HCT116 (cell line): ENCODE results near the gene SMYD3. TPM values are rescaled to one million over a fixed set of nuclear protein-coding genes. Genes with fewer than 3 reads are reported as not detected.

Experiments
- ATAC-seq: fragments of 200-7000 bp; cut with Tn5 transposase; 2 replicates; pipeline ENCODE4 v1.9.1; 2020; ENCODE audit warnings: mild to moderate bottlenecking, moderate library complexity
- BruUV-seq: library from RNA; stranded (reverse); fragments of 400-500 nt; replicated peaks from 2 replicates; lab custom pipeline; 2021; lab: Mats Ljungman, UMichigan
- CTCF ChIA-PET: fragments of 300-600 bp; sonication (Branson Sonifier 250); formaldehyde crosslinking; loops from one replicate; lab custom pipeline; 2021; ENCODE audit warnings: antibody characterized with exemption; lab: Charles Lee
- POLR2A ChIA-PET: fragments of 300-600, 350-600 bp; sonication (Branson Sonifier 250); formaldehyde crosslinking; loops from one replicate; lab custom pipeline; 2021; ENCODE audit warnings: antibody characterized with exemption; lab: Charles Lee
- RAD21 ChIA-PET, 2 experiments: fragments of 300-600 bp; sonication (Branson Sonifier 250); formaldehyde crosslinking; loops; one replicate each; lab custom pipeline; 2023; ENCODE audit warnings: low total read pairs in 2 of 2; ENCODE audit not compliant: uncharacterized antibody in 2 of 2, unreplicated experiment in 2 of 2, low non-redundant PET in 1 of 2; lab: Charles Lee
- DNase-seq: peaks from one replicate; pipeline ENCODE4 v3.0.0-alpha.2; 2010; ENCODE audit warnings: low read depth, low spot score
- H2AFZ ChIP-seq: fragments of 200-600 bp; shearing (Covaris generic), sonication (generic); 2 replicates; pipeline ENCODE4 v1.6.1; 2017; ENCODE audit warnings: low read depth, mixed run types, mixed read lengths, antibody characterized with exemption, low read length; ENCODE audit not compliant: poor library complexity, severe bottlenecking
- H3K27ac ChIP-seq: 2 replicates; pipeline ENCODE4 v1.5.1; 2012; ENCODE audit warnings: low read depth, low read length
- H3K27me3 ChIP-seq: fragments of 200-600 bp; sonication (generic); 2 replicates; pipeline ENCODE4 v1.6.1; 2016; ENCODE audit warnings: mixed run types, low read length, mixed read lengths; ENCODE audit not compliant: insufficient read depth
- H3K36me3 ChIP-seq, 2 experiments: fragments of 200-500 bp in 1 of 2; fragments of 200-600 bp in 1 of 2; sonication (Bioruptor generic) in 1 of 2; sonication (generic) in 1 of 2; 2 replicates each; pipeline versions ENCODE4 v1.5.1 to v1.6.1; 2014 to 2016; ENCODE audit warnings: low read length in 2 of 2, inconsistent platforms in 1 of 2, mixed read lengths in 1 of 2, mixed run types in 1 of 2; ENCODE audit not compliant: insufficient read depth in 2 of 2, control insufficient read depth in 1 of 2
- H3K4me1 ChIP-seq, 2 experiments: fragments of 200-600 bp in 1 of 2; sonication (generic) in 1 of 2; 2 replicates each; pipeline versions ENCODE4 v1.5.1 to v1.6.1; 2012 to 2017; ENCODE audit warnings: low read length in 2 of 2, inconsistent platforms in 1 of 2, mild to moderate bottlenecking in 1 of 2, mixed read lengths in 1 of 2, mixed run types in 1 of 2, moderate library complexity in 1 of 2; ENCODE audit not compliant: insufficient read depth in 2 of 2, control insufficient read depth in 1 of 2
- H3K4me2 ChIP-seq: fragments of 200-600 bp; sonication (generic); 2 replicates; pipeline ENCODE4 v1.6.1; 2017; ENCODE audit warnings: mixed run types, low read length, mixed read lengths
- H3K4me3 ChIP-seq, 2 experiments: fragments of 200-600 bp in 1 of 2; sonication (generic) in 1 of 2; replicated peaks in 1 of 2; 2 replicates each; pipeline ENCODE4 v1.5.1; 2011 to 2016; ENCODE audit warnings: low read length in 2 of 2, control low read depth in 1 of 2, low read depth in 1 of 2, mild to moderate bottlenecking in 1 of 2, mixed read lengths in 1 of 2, mixed run types in 1 of 2
- H3K79me2 ChIP-seq: fragments of 200-600 bp; sonication (generic); 2 replicates; pipeline ENCODE4 v1.6.1; 2017; ENCODE audit warnings: mild to moderate bottlenecking, mixed run types, low read length, moderate library complexity, mixed read lengths; ENCODE audit not compliant: insufficient read depth
- H3K9ac ChIP-seq: fragments of 200-600 bp; sonication (generic); 2 replicates; pipeline ENCODE4 v1.6.1; 2016; ENCODE audit warnings: low read length, mixed read lengths
- H3K9me2 ChIP-seq: fragments of 200-600 bp; sonication (generic), shearing (Covaris generic); 2 replicates; pipeline ENCODE4 v1.6.1; 2017; ENCODE audit warnings: mixed run types, mild to moderate bottlenecking, moderate library complexity; ENCODE audit not compliant: insufficient read depth
- H3K9me3 ChIP-seq, 2 experiments: fragments of 200-500 bp in 1 of 2; fragments of 200-600 bp in 1 of 2; sonication (Bioruptor generic) in 1 of 2; sonication (generic) in 1 of 2; 2 replicates each; pipeline ENCODE4 v1.6.1; 2014 to 2017; ENCODE audit warnings: low read length in 2 of 2, mixed read lengths in 2 of 2, inconsistent platforms in 1 of 2, low read depth in 1 of 2, mild to moderate bottlenecking in 1 of 2, mixed run types in 1 of 2, moderate library complexity in 1 of 2; ENCODE audit not compliant: control insufficient read depth in 1 of 2, insufficient read depth in 1 of 2
- H4K20me1 ChIP-seq: fragments of 200-600 bp; sonication (generic), shearing (Covaris generic); 2 replicates; pipeline ENCODE4 v1.6.1; 2017; ENCODE audit warnings: mixed run types, mild to moderate bottlenecking, moderate library complexity; ENCODE audit not compliant: insufficient read depth
- CBX3 ChIP-seq: IDR thresholded peaks from 2 replicates; pipeline ENCODE4 v1.6.1; 2012; ENCODE audit warnings: low read depth
- CTCF ChIP-seq, 3 experiments: fragments of 200-600 bp in 1 of 3; sonication (generic) in 1 of 3; IDR thresholded peaks in 2 of 3; conservative IDR thresholded peaks in 1 of 3; 2 replicates each; pipeline ENCODE4 v1.5.1; 2012 to 2017; ENCODE audit warnings: low read depth in 2 of 3, low read length in 2 of 3, antibody characterized with exemption in 1 of 3, borderline replicate concordance in 1 of 3, control low read depth in 1 of 3, mild to moderate bottlenecking in 1 of 3, mixed read lengths in 1 of 3, mixed run types in 1 of 3, moderate library complexity in 1 of 3; ENCODE audit not compliant: insufficient read depth in 1 of 3
- EGR1 ChIP-seq: IDR thresholded peaks from 2 replicates; pipeline ENCODE4 v1.6.1; 2012; ENCODE audit warnings: low read depth
- ELF1 ChIP-seq: IDR thresholded peaks from 2 replicates; pipeline ENCODE4 v1.6.1; 2012; ENCODE audit warnings: low read depth, borderline replicate concordance
- EZH2phosphoT487 ChIP-seq: fragments of 200-600 bp; IDR thresholded peaks from 2 replicates; pipeline ENCODE4 v1.6.1; 2018; ENCODE audit warnings: antibody characterized with exemption, borderline replicate concordance
- FOSL1 ChIP-seq: IDR thresholded peaks from 2 replicates; pipeline ENCODE4 v1.6.1; 2012; ENCODE audit warnings: low read depth
- JUND ChIP-seq: IDR thresholded peaks from 2 replicates; pipeline ENCODE4 v1.6.1; 2012
- POLR2A ChIP-seq: IDR thresholded peaks from 2 replicates; pipeline ENCODE4 v1.7.0; 2011; ENCODE audit warnings: borderline replicate concordance; ENCODE audit not compliant: insufficient read depth, insufficient read length; ENCODE audit errors: extremely low read depth
- RAD21 ChIP-seq: IDR thresholded peaks from 2 replicates; pipeline ENCODE4 v1.6.1; 2012; ENCODE audit warnings: low read depth, mild to moderate bottlenecking
- REST ChIP-seq: IDR thresholded peaks from 2 replicates; pipeline ENCODE4 v1.6.1; 2012; ENCODE audit warnings: low read depth
- SIN3A ChIP-seq: IDR thresholded peaks from 2 replicates; pipeline ENCODE4 v1.6.1; 2012; ENCODE audit warnings: low read depth
- SP1 ChIP-seq: IDR thresholded peaks from 2 replicates; pipeline ENCODE4 v1.6.1; 2012; ENCODE audit warnings: low read depth
- YY1 ChIP-seq: IDR thresholded peaks from 2 replicates; pipeline ENCODE4 v1.6.1; 2011; ENCODE audit warnings: low read length, low read depth, moderate library complexity, mild to moderate bottlenecking; ENCODE audit not compliant: insufficient replicate concordance; ENCODE audit errors: extremely low read depth
- ZFX ChIP-seq: fragments of 450-650 bp; IDR thresholded peaks from 2 replicates; pipeline ENCODE4 v1.6.1; 2017
- ZNF274 ChIP-seq: fragments of 200-500 bp; sonication (Bioruptor generic); IDR thresholded peaks from 2 replicates; pipeline ENCODE4 v1.6.1; 2014; ENCODE audit warnings: mild to moderate bottlenecking, low read depth, low read length, inconsistent platforms
- intact Hi-C: fragments of 100-400 bp; cut with micrococcal nuclease; formaldehyde crosslinking; loops from 2 replicates; pipeline ENCODE4 v1.10.0; 2022
- total RNA-seq: library from RNA; stranded (reverse); gene quantifications from one replicate; pipeline ENCODE4 v1.2.1, GENCODE V29; 2021; ENCODE audit not compliant: unreplicated experiment
- TF ChIP-seq, protein P1 (sequence below): IDR thresholded peaks from 2 replicates; pipeline ENCODE4 v1.6.1; 2012

Gene SMYD3
- total RNA-seq, 1 experiment from 2014 or later, result 33.6 TPM

- no TSS peak for BruUV-seq
- Histone ChIP-seq H3K27me3 (no peaks in the 10 kb centered on the region), H3K79me2 (no peaks in the 10 kb centered on the region), H3K27ac (no peak overlapping the region), H4K20me1 (no peaks in the 10 kb centered on the region), H3K9ac (no peak overlapping the region), H3K4me3 (no peak overlapping the region)
- POLR2A ChIA-PET, result no interaction called here
- intact Hi-C loops, result no loop called here
- ATAC-seq (no peak), DNase-seq (no peak)
- no peak for TF ChIP-seq ELF1
- TF ChIP-seq, protein P1, sequence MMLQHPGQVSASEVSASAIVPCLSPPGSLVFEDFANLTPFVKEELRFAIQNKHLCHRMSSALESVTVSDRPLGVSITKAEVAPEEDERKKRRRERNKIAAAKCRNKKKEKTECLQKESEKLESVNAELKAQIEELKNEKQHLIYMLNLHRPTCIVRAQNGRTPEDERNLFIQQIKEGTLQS, result no peak
- TF ChIP-seq JUND, result no peak
- TF ChIP-seq POLR2A, result no peak
- TF ChIP-seq EZH2phosphoT487, result no peak
- TF ChIP-seq ZFX, result no peak
- no peak for TF ChIP-seq RAD21
- TF ChIP-seq, all 23 proteins: peak for 0
- Histone ChIP-seq H3K4me1 (no peaks in the 10 kb centered on the region), H3K9me3 (no peaks in the 10 kb centered on the region), H3K4me2 (no peak overlapping the region), H3K36me3 (no peaks in the 10 kb centered on the region), H2AFZ (no peak overlapping the region), H3K9me2 (no peaks in the 10 kb centered on the region)
- ChIA-PET RAD21 (no interaction called here), CTCF (no interaction called here)
These were observed 454.5 kb downstream of the SMYD3 start for GRCh38 chr1:246052603-246053002.

DNA sequence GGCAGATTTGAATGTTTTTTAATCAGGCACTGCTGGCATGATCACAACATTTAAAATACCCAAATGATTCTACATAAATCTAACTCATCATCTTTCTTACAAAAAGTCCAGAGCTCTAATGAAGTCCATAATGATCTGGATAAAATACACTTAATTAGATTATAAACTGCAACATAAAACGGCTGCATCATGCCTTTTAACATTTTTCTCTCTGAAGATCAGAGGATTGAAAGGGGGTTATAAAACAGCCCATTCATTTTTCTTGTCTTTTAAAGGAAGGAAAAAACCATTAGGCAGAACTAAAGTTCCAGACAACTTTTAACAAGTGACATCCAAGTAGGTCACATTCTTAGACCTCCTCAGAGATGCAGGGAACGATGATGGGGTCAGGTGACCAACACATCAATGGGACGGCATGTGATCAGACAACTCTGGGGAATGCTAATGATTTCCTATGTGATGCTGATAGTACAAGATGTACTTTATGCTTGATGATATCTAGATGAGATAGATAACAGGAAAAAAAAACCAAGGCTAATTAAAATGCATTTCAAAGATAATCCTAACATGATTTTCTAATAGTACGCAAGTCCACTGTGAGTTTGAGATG lies 455.1 kb downstream of the SMYD3 start:
- Histone ChIP-seq H2AFZ (no peak overlapping the region), H3K4me3 (no peak overlapping the region), H4K20me1 (no peaks in the 10 kb centered on the region), H3K27me3 (no peaks in the 10 kb centered on the region), H3K9me2 (no peaks in the 10 kb centered on the region), H3K4me1 (no peaks in the 10 kb centered on the region), H3K9me3 (no peaks in the 10 kb centered on the region), H3K4me2 (no peak overlapping the region), H3K36me3 (no peaks in the 10 kb centered on the region), H3K79me2 (no peaks in the 10 kb centered on the region), H3K27ac (no peak overlapping the region), H3K9ac (no peak overlapping the region)
- DNase-seq (no peak), ATAC-seq (no peak)
- BruUV-seq, result no TSS peak
- CTCF ChIA-PET, result no interaction called here
- RAD21 ChIA-PET, result no interaction called here
- POLR2A ChIA-PET, result no interaction called here
- intact Hi-C loops, result no loop called here
- no peak for TF ChIP-seq CTCF (IDR thresholded peaks at IDR 0.05 in 2 of 3, conservative IDR thresholded peaks at IDR 0.05 in 1 of 3; ENCODE audit: borderline replicate concordance in 1 of 3, insufficient read depth in 1 of 3, low read depth in 2 of 3, low read length in 2 of 3)
- no peak for TF ChIP-seq REST
- TF ChIP-seq ZFX, result no peak
- TF ChIP-seq, protein P1, result no peak
- no peak for TF ChIP-seq YY1
- TF ChIP-seq FOSL1, result no peak
- no peak for TF ChIP-seq ZNF274
- TF ChIP-seq EGR1, result no peak
- TF ChIP-seq CBX3, result no peak
- no peak for TF ChIP-seq SP1
- TF ChIP-seq SIN3A, result no peak
